Parathyroid adenoma (tissue), 2 donors: ENCODE results near the gene C2CD4C.
"Not testable (repeated sequence)": the region's sequence is repeated elsewhere in the genome, so short reads cannot be mapped to it uniquely, and the experiment has no call there.

Experiments used
- H2AFZ ChIP-seq: fragments of 300-600 bp; sonication (generic); one replicate; pipeline ENCODE4 v1.7.0; 2017; ENCODE audit warnings: antibody characterized with exemption, mild to moderate bottlenecking
- H3K27ac ChIP-seq: fragments of 300-600 bp; sonication (generic); one replicate; pipeline ENCODE4 v1.7.0; 2017
- H3K27me3 ChIP-seq: fragments of 300-600 bp; sonication (generic); one replicate; pipeline ENCODE4 v1.7.0; 2017; ENCODE audit warnings: low read length; ENCODE audit not compliant: control insufficient read depth, insufficient read depth
- H3K36me3 ChIP-seq: fragments of 300-600 bp; sonication (generic); one replicate; pipeline ENCODE4 v1.7.0; 2017; ENCODE audit warnings: low read length; ENCODE audit not compliant: control insufficient read depth, insufficient read depth
- H3K4me1 ChIP-seq: fragments of 300-600 bp; sonication (generic); one replicate; pipeline ENCODE4 v1.7.0; 2017; ENCODE audit warnings: control low read depth
- H3K4me2 ChIP-seq: fragments of 300-600 bp; sonication (generic); one replicate; pipeline ENCODE4 v1.7.0; 2017; ENCODE audit warnings: low read length
- H3K4me3 ChIP-seq: fragments of 300-600 bp; sonication (generic); one replicate; pipeline ENCODE4 v1.7.0; 2017; ENCODE audit warnings: low read depth, low read length
- H3K79me2 ChIP-seq: fragments of 300-600 bp; sonication (generic); one replicate; pipeline ENCODE4 v1.7.0; 2017; ENCODE audit warnings: control low read depth
- H3K9ac ChIP-seq: fragments of 300-600 bp; sonication (generic); one replicate; pipeline ENCODE4 v1.7.0; 2017; ENCODE audit warnings: mild to moderate bottlenecking
- H3K9me3 ChIP-seq: fragments of 300-600 bp; sonication (generic); one replicate; pipeline ENCODE4 v1.7.0; 2017; ENCODE audit warnings: low read length; ENCODE audit not compliant: control insufficient read depth
- TF ChIP-seq, protein P1 (sequence below): fragments of 300-600 bp; sonication (generic); IDR thresholded peaks from one replicate; pipeline ENCODE4 v1.7.0; 2017; ENCODE audit warnings: antibody characterized with exemption, mild to moderate bottlenecking
- donor health status: primary hyperparathyroidism.

C2CD4C gene

DNA sequence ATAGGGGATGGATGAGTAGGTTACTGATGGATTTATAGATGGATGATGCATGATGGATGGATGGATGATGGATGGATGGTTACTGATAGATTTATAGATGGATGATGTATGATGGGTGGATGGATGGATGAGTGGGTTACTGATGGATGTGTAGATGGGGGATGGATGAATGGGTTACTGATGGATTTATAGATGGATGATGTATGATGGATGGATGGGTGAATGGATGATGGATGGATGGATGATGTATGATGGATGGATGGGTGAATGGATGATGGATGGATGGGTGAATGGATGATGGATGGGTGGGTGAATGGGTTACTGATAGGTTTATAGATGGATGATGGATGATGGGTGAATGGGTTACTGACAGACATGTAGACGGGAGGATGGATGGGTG is 6.3 kb upstream of the C2CD4C start:
- Histone ChIP-seq H3K79me2 (no peaks in the 10 kb centered on the region), H3K36me3 (no peaks in the 10 kb centered on the region), H3K4me3 (no peak overlapping the region), H3K4me2 (no peak overlapping the region), H3K9ac (no peak overlapping the region), H3K27ac (no peak overlapping the region), H2AFZ (no peak overlapping the region), H3K9me3 (no peaks in the 10 kb centered on the region), H3K27me3 (no peaks in the 10 kb centered on the region), H3K4me1 (no peaks in the 10 kb centered on the region)
- TF ChIP-seq, protein P1, sequence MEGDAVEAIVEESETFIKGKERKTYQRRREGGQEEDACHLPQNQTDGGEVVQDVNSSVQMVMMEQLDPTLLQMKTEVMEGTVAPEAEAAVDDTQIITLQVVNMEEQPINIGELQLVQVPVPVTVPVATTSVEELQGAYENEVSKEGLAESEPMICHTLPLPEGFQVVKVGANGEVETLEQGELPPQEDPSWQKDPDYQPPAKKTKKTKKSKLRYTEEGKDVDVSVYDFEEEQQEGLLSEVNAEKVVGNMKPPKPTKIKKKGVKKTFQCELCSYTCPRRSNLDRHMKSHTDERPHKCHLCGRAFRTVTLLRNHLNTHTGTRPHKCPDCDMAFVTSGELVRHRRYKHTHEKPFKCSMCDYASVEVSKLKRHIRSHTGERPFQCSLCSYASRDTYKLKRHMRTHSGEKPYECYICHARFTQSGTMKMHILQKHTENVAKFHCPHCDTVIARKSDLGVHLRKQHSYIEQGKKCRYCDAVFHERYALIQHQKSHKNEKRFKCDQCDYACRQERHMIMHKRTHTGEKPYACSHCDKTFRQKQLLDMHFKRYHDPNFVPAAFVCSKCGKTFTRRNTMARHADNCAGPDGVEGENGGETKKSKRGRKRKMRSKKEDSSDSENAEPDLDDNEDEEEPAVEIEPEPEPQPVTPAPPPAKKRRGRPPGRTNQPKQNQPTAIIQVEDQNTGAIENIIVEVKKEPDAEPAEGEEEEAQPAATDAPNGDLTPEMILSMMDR, result no peak

- Histone ChIP-seq H3K4me2 (no peak overlapping the region), H3K27me3 (no peaks in the 10 kb centered on the region), H3K4me3 (no peak overlapping the region), H3K9ac (no peak overlapping the region), H3K79me2 (no peaks in the 10 kb centered on the region), H3K4me1 (peaks cover 3% of the 10 kb centered on the region), H3K27ac (no peak overlapping the region), H3K9me3 (no peaks in the 10 kb centered on the region), H3K36me3 (no peaks in the 10 kb centered on the region), H2AFZ (no peak overlapping the region)
- TF ChIP-seq, protein P1, result no peak
These were observed 4.9 kb upstream of the C2CD4C start for GRCh38 chr19:413756-414420.

DNA sequence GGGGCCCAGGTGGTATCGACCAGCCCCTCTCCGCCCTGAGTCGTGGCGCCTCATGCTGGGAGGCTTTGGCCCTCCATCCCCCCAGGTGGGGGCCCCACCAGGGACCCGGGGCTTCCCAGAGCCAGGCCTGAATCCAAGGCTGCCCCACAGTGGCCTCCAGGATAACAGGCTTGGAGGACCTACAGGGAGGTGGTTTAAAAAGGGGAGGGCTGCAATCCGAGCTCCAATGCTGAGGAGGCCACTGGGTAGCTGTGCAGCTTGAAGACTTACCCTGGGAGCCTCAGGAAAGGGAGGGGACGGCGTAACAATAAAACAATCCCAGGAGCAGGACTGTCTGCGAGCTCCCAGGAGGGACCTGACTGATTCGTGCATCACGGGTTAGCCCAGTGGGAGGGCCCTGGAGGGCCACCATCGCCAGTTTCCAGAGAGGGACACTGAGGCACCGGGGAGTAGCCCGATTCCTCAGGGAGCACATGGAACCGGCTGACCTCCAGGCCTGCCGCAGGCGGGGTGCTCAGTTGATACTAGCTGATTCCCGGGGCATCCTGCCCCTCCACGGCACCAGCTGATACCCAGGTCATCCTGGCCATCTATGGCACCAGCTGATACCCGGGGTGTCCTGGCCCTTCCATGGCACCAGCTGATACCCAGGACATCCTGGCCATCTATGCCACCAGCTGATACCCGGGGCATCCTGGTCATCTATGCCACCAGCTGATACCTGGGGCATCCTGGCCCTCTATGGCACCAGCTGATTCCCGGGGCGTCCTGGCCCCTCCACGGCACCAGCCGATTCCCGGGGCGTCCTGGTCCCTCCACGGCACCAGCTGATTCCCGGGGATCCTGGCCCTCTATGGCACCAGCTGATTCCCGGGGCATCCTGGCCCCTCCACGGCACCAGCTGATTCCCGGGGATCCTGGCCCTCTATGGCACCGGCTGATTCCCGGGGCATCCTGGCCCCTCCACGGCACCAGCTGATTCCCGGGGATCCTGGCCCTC is 3.7 kb upstream of the C2CD4C start:
- Histone ChIP-seq H3K4me1 (peaks cover 3% of the 10 kb centered on the region), H3K79me2 (no peaks in the 10 kb centered on the region)
- TF ChIP-seq, protein P1, result no peak

DNA sequence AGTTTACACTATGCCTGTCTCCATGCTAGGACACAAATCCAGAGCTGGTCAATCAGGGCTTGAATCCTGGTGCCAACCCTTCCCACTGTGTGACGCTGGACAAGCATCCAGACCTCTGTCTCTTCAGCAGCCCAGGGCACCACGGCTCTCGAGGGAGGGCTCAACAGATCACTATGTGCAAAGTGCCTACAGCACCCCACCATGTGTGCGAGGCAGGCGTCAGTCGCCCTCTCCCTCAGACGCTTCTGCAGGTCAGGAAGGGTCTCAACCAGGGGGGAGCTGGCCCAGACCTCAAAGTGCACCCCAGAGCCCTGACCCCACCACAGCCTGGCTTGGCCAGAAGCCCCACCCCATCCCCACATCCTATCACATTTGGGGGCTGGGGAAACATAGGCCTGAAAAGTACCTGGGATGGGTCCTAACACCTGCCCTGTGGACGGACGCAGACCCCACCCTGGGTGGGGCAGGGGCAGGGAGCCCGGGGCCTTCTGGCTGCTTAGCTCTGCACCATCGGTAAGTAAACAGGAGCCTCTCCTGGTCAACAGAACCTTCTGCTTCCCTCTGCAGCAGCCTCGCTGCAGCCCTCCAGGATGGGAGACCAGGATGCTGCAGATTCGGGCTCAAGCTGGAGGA is 2.9 kb upstream of the C2CD4C start:
- Histone ChIP-seq H3K27me3 (no peaks in the 10 kb centered on the region), H2AFZ (no peak overlapping the region)

More for the DNA sequence above, 3.7 kb upstream of the C2CD4C start:
- Histone ChIP-seq H3K4me3 (no peak overlapping the region), H3K27ac (no peak overlapping the region), H3K36me3 (no peaks in the 10 kb centered on the region), H3K27me3 (no peaks in the 10 kb centered on the region), H3K9ac (no peak overlapping the region), H3K9me3 (no peaks in the 10 kb centered on the region), H3K4me2 (no peak overlapping the region), H2AFZ (no peak overlapping the region)

DNA sequence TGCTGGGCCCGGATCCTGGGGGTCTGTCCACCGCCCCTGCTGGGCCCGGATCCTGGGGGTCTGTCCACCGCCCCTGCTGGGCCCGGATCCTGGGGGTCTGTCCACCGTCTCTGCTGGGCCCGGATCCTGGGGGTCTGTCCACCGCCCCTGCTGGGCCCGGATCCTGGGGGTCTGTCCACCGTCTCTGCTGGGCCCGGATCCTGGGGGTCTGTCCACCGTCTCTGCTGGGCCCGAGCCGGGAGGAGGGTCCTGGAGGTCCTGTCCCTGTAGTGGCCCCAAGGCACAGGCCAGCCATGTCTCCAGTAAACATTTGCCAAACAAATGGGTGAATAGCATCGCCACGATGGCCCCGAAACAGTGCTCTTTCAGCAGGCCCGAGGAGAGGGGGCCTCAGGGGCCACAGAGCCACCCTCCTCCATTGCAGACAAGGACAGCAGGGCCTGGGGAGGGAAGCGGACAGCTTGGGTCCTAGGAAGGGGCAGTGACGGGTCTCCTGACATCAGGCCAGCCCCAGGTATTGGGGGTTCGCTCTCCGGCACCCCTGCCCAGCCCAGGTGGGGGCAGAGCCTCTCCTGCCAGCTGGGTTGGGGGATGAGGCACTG is 2.3 kb upstream of the C2CD4C start:
- H3K36me3 ChIP-seq, H3K4me2 ChIP-seq, H3K9me3 ChIP-seq, H3K27ac ChIP-seq, H3K79me2 ChIP-seq, H3K4me1 ChIP-seq, H2AFZ ChIP-seq, H3K9ac ChIP-seq, H3K27me3 ChIP-seq, H3K4me3 ChIP-seq: not testable (repeated sequence)

More for the DNA sequence above, 2.9 kb upstream of the C2CD4C start:
- no peak overlapping the region for H3K9ac ChIP-seq
- H3K79me2 ChIP-seq, result no peaks in the 10 kb centered on the region
- no peaks in the 10 kb centered on the region for H3K36me3 ChIP-seq
- TF ChIP-seq, protein P1, result no peak
- H3K4me2 ChIP-seq, result no peak overlapping the region
- H3K9me3 ChIP-seq, result no peaks in the 10 kb centered on the region
- H3K4me3 ChIP-seq, result no peak overlapping the region
- no peak overlapping the region for H3K27ac ChIP-seq
- peaks cover 3% of the 10 kb centered on the region for H3K4me1 ChIP-seq
